ENCODE measurements around the gene TGFB1. TPM values are rescaled to one million over a fixed set of nuclear protein-coding genes. Genes with fewer than 3 reads are reported as not detected.
A peak's percentile ranks its signal among the peaks of the same experiment; 100 is the strongest.

Gene TGFB1
- total RNA-seq, 1 experiment from 2014 or later = 10.4 TPM

- ATAC-seq (no peak), DNase-seq (ENCODE audit: low spot score) (no peak)
- POLR2A ChIA-PET = interaction anchor here (0.7 to 1.7 kb wide), 7 partner anchors 9 to 586 kb away, joined by 3 to 9 read pairs (median 4); partner anchors contain the start of genes CCDC97, DMAC2, HNRNPUL1 and RAB4B
- H3K4me1 Mint-ChIP-seq = peaks cover 6% of the 10 kb centered on the region; the same call in 1 of the 2 replicates
- no peak for TF ChIP-seq MYBL2 (CRISPR knock-in tag; IDR thresholded peaks at IDR 0.05)
- H3K36me3 Mint-ChIP-seq = no peaks in the 10 kb centered on the region
- H3K27ac Mint-ChIP-seq = no peak overlapping the region
- CTCF ChIA-PET = interaction anchor here (1.0 to 4.4 kb wide), 13 partner anchors 10 to 207 kb away, joined by 3 to 103 read pairs (median 9); partner anchors contain the start of genes B3GNT8, TGFB1 and TMEM91
- peak overlapping the region; percentile 90 for H3K4me3 Mint-ChIP-seq
- no peaks in the 10 kb centered on the region for H3K27me3 Mint-ChIP-seq (ENCODE audit: low read depth)
- H3K9me3 Mint-ChIP-seq = no peaks in the 10 kb centered on the region
Measured at GRCh38 chr19:41363371-41363752, 9.6 kb upstream of the TGFB1 start.

- Mint-ChIP-seq H3K4me1 (peaks cover 6% of the 10 kb centered on the region; the same call in 1 of the 2 replicates), H3K36me3 (no peaks in the 10 kb centered on the region), H3K9me3 (no peaks in the 10 kb centered on the region), H3K4me3 (peak overlapping the region; percentile 90; the same call in 1 of the 2 replicates), H3K27me3 (ENCODE audit: low read depth) (no peaks in the 10 kb centered on the region), H3K27ac (no peak overlapping the region)
- ATAC-seq (no peak), DNase-seq (ENCODE audit: low spot score) (no peak)
- TF ChIP-seq TP53 (CRISPR knock-in tag; IDR thresholded peaks at IDR 0.05) (no peak), PRRX2 (CRISPR knock-in tag; IDR thresholded peaks at IDR 0.05) (no peak), RORB (CRISPR knock-in tag; IDR thresholded peaks at IDR 0.05) (no peak), RELA (CRISPR knock-in tag; IDR thresholded peaks at IDR 0.05; ENCODE audit: borderline replicate concordance) (no peak), HMGXB4 (CRISPR knock-in tag; IDR thresholded peaks at IDR 0.05) (no peak), MAX (CRISPR knock-in tag; IDR thresholded peaks at IDR 0.05) (no peak), ZSCAN18 (CRISPR knock-in tag; IDR thresholded peaks at IDR 0.05) (no peak), FOXK1 (CRISPR knock-in tag; IDR thresholded peaks at IDR 0.05) (no peak), ZBTB21 (CRISPR knock-in tag; IDR thresholded peaks at IDR 0.05; ENCODE audit: borderline replicate concordance) (no peak), ATF2 (CRISPR knock-in tag; IDR thresholded peaks at IDR 0.05; ENCODE audit: borderline replicate concordance, low read depth) (no peak), CDX4 (CRISPR knock-in tag; IDR thresholded peaks at IDR 0.05; ENCODE audit: borderline replicate concordance) (no peak), ATF1 (CRISPR knock-in tag; IDR thresholded peaks at IDR 0.05) (no peak)
- POLR2A ChIA-PET = interaction anchor here (1.7 kb wide), 1 partner anchor 52 kb away, joined by 5 read pairs; the partner anchor contains the start of gene CCDC97
- CTCF ChIA-PET = interaction anchor here (0.6 to 4.4 kb wide), 3 partner anchors 9 to 251 kb away, joined by 3 to 103 read pairs (median 4); partner anchors contain the start of gene TGFB1
Measured at GRCh38 chr19:41362143-41362847, 8.6 kb upstream of the TGFB1 start.

GRCh38 chr19:41359741-41360140 is 6.0 kb upstream of the TGFB1 start:
- DNase-seq (ENCODE audit: low spot score) (no peak), ATAC-seq (no peak)
- H3K36me3 Mint-ChIP-seq = no peaks in the 10 kb centered on the region
- peaks cover 6% of the 10 kb centered on the region for H3K27me3 Mint-ChIP-seq (ENCODE audit: low read depth)
- H3K9me3 Mint-ChIP-seq = no peaks in the 10 kb centered on the region
- POLR2A ChIA-PET = no interaction called here
- no peak overlapping the region for H3K4me3 Mint-ChIP-seq
- peaks cover 6% of the 10 kb centered on the region; the same call in 1 of the 2 replicates for H3K4me1 Mint-ChIP-seq
- TF ChIP-seq SMAD4 (CRISPR knock-in tag; IDR thresholded peaks at IDR 0.05) (no peak), ETV6 (CRISPR knock-in tag; IDR thresholded peaks at IDR 0.05) (no peak), NR1H2 (CRISPR knock-in tag; IDR thresholded peaks at IDR 0.05) (no peak)
- H3K27ac Mint-ChIP-seq = no peak overlapping the region
- CTCF ChIA-PET = no interaction called here
